A549 (cell line): ENCODE data around the gene RPS21. TPM values are rescaled to one million over a fixed set of nuclear protein-coding genes. Genes with fewer than 3 reads are reported as not detected.
A peak's percentile ranks its signal among the peaks of the same experiment; 100 is the strongest.

Source experiments
- ATAC-seq, 2 experiments: fragments of 200-7000 bp in 1 of 2; fragments of >200 bp in 1 of 2; cut with Nextera tagmentation in 1 of 2; cut with Tn5 transposase in 1 of 2; 3 replicates each; pipeline versions ENCODE4 v1.8.0 to v1.9.1; 2018 to 2020; ENCODE audit warnings: mild to moderate bottlenecking in 1 of 2, moderate library complexity in 1 of 2
- CTCF ChIA-PET: fragments of 300-600 bp; sonication (Branson Sonifier 250); formaldehyde crosslinking; extraction: SDS; loops from one replicate; lab custom pipeline; 2021; ENCODE audit warnings: antibody characterized with exemption, inconsistent platforms; lab: Yijun Ruan, JAX
- POLR2A ChIA-PET: fragments of 350-600 bp; formaldehyde crosslinking; extraction: SDS; loops from one replicate; lab custom pipeline; 2021; ENCODE audit warnings: antibody characterized with exemption, inconsistent platforms; lab: Yijun Ruan, JAX
- DNase-seq, 2 experiments: peaks; one replicate each; pipeline versions ENCODE4 v3.0.0 to v3.0.0-alpha.2; 2011 to 2016; ENCODE audit warnings: low read depth in 1 of 2, low spot score in 1 of 2
- FAIRE-seq: peaks from 2 replicates; lab custom pipeline; 2011; peaks lifted over from hg19 to GRCh38; lab: Jason Lieb, UNC
- H3K27ac ChIP-seq, 2 experiments: fragments of >200 bp; sonication (Bioruptor Twin); formaldehyde crosslinking; 3 replicates each; pipeline ENCODE4 v1.5.1; 2016 to 2017
- H3K4me1 ChIP-seq: fragments of >200 bp; sonication (Bioruptor Twin); formaldehyde crosslinking; 3 replicates; pipeline ENCODE4 v1.6.1; 2016
- H3K4me2 ChIP-seq: fragments of >200 bp; sonication (Bioruptor Twin); formaldehyde crosslinking; 3 replicates; pipeline ENCODE4 v1.6.1; 2016
- H3K4me3 ChIP-seq: fragments of >200 bp; sonication (Bioruptor Twin); formaldehyde crosslinking; 3 replicates; pipeline ENCODE4 v1.5.1; 2016
- H3K9me3 ChIP-seq: fragments of >200 bp; sonication (Bioruptor Twin); formaldehyde crosslinking; 3 replicates; pipeline ENCODE4 v1.6.1; 2016
- BHLHE40 ChIP-seq: IDR thresholded peaks from 2 replicates; pipeline ENCODE4 v1.6.1; 2012; ENCODE audit warnings: low read depth, low read length, inconsistent platforms
- CBX2 ChIP-seq: fragments of 200-600 bp; sonication (generic); IDR thresholded peaks from 2 replicates; pipeline ENCODE4 v1.6.1; 2016; ENCODE audit warnings: low read depth, mild to moderate bottlenecking, borderline replicate concordance
- CBX8 ChIP-seq: fragments of 200-600 bp; sonication (generic); IDR thresholded peaks from 2 replicates; pipeline ENCODE4 v1.6.1; 2016
- CHD2 ChIP-seq: fragments of 150-350 bp; IDR thresholded peaks from 2 replicates; pipeline ENCODE4 v1.6.1; 2014; ENCODE audit warnings: low read length; ENCODE audit not compliant: partially characterized antibody
- E2F6 ChIP-seq: IDR thresholded peaks from 2 replicates; pipeline ENCODE4 v1.6.1; 2012; ENCODE audit warnings: low read depth, borderline replicate concordance
- EHF ChIP-seq: fragments of 250-450 bp; sonication (Bioruptor Pico); IDR thresholded peaks from 2 replicates; pipeline ENCODE4 v1.5.0; 2020; ENCODE audit warnings: mild to moderate bottlenecking
- FOSB ChIP-seq: fragments of 250-450 bp; sonication (Bioruptor Pico); IDR thresholded peaks from 2 replicates; pipeline ENCODE4 v1.5.0; 2020; ENCODE audit warnings: mild to moderate bottlenecking, moderate library complexity
- FOSL2 ChIP-seq, 2 experiments: fragments of 450-650 bp in 1 of 2; fragments of >200 bp in 1 of 2; sonication (Bioruptor Twin) in 1 of 2; formaldehyde crosslinking; IDR thresholded peaks; 2 replicates each; pipeline versions ENCODE4 v1.5.0 to v1.6.1; 2016 to 2020; ENCODE audit warnings: mild to moderate bottlenecking in 1 of 2, moderate library complexity in 1 of 2
- HDAC2 ChIP-seq: fragments of 200-600 bp; sonication (generic); IDR thresholded peaks from 2 replicates; pipeline ENCODE4 v1.6.1; 2016
- HES2 ChIP-seq: fragments of >200 bp; sonication (Bioruptor Twin); formaldehyde crosslinking; IDR thresholded peaks from 2 replicates; pipeline ENCODE4 v1.6.1; 2016
- HEYL ChIP-seq: fragments of 250-450 bp; sonication (Bioruptor Pico); IDR thresholded peaks from 2 replicates; pipeline ENCODE4 v1.8.0; 2021; ENCODE audit warnings: mild to moderate bottlenecking, moderate library complexity
- KDM1A ChIP-seq: fragments of 200-600 bp; sonication (generic); IDR thresholded peaks from 2 replicates; pipeline ENCODE4 v1.6.1; 2016; ENCODE audit warnings: low read depth, mild to moderate bottlenecking
- KDM5A ChIP-seq: fragments of 200-600 bp; sonication (generic); IDR thresholded peaks from 2 replicates; pipeline ENCODE4 v1.6.1; 2016; ENCODE audit warnings: antibody characterized with exemption, mild to moderate bottlenecking
- MAZ ChIP-seq: fragments of 150-350 bp; IDR thresholded peaks from 2 replicates; pipeline ENCODE4 v1.6.1; 2014; ENCODE audit warnings: antibody characterized with exemption, low read depth, low read length, borderline replicate concordance
- NFE2L2 ChIP-seq: fragments of 150-350 bp; conservative IDR thresholded peaks from 2 replicates; pipeline ENCODE4 v1.6.1; 2014; ENCODE audit warnings: low read length
- PHF8 ChIP-seq: fragments of 200-600 bp; sonication (generic); IDR thresholded peaks from 2 replicates; pipeline ENCODE4 v1.6.1; 2016; ENCODE audit warnings: low read depth, mild to moderate bottlenecking, antibody characterized with exemption, moderate library complexity, borderline replicate concordance
- POLR2A ChIP-seq: IDR thresholded peaks from 2 replicates; pipeline ENCODE4 v1.6.1; 2012; ENCODE audit warnings: mild to moderate bottlenecking, low read length
- POLR2AphosphoS2 ChIP-seq: conservative IDR thresholded peaks from 2 replicates; pipeline ENCODE4 v1.6.1; 2012; ENCODE audit warnings: low read length, improper control_type of control experiment, inconsistent platforms
- RFX5 ChIP-seq: fragments of 450-650 bp; IDR thresholded peaks from 2 replicates; pipeline ENCODE4 v1.7.1; 2014; ENCODE audit warnings: antibody characterized with exemption, mild to moderate bottlenecking, moderate library complexity
- SREBF2 ChIP-seq: fragments of 450-650 bp; IDR thresholded peaks from 2 replicates; pipeline ENCODE4 v1.6.1; 2014; ENCODE audit warnings: mild to moderate bottlenecking, moderate library complexity
- ZFP36 ChIP-seq: fragments of 450-650 bp; IDR thresholded peaks from 2 replicates; pipeline ENCODE4 v1.6.1; 2014; ENCODE audit warnings: borderline replicate concordance; ENCODE audit not compliant: partially characterized antibody
- WGBS: methylation state at CpG from one replicate; pipeline ENCODE4 v1.1.6; 2017; ENCODE audit errors: missing lambda C conversion rate; 5-methylcytosine and 5-hydroxymethylcytosine counted together
- polyA plus RNA-seq, 4 experiments: library from polyadenylated mRNA; depleted of rRNA in 3 of 4; stranded (reverse); fragments of >200 nt; fragmentation: RNase III in 1 of 4; extraction: RNeasy Plus Mini Kit Qiagen cat#74134 plus additional on column Dnase treatment in 1 of 4; gene quantifications; 2 replicates in 3 of 4; 3 replicates in 1 of 4; pipeline ENCODE4 v1.2.3, GENCODE V29; 2011 to 2017
- TF ChIP-seq, protein P1 (sequence below): fragments of >200 bp; sonication (Bioruptor Twin); formaldehyde crosslinking; IDR thresholded peaks from 3 replicates; pipeline ENCODE4 v1.6.1; 2016
- TF ChIP-seq, protein P2 (sequence below): IDR thresholded peaks from 2 replicates; pipeline ENCODE4 v1.6.1; 2012
- TF ChIP-seq, protein P3 (sequence below): fragments of 250-450 bp; sonication (Bioruptor Pico); IDR thresholded peaks from 2 replicates; pipeline ENCODE4 v1.5.0; 2021; ENCODE audit warnings: mild to moderate bottlenecking, moderate library complexity, borderline replicate concordance

Gene RPS21
- polyA plus RNA-seq, 2 of the 4 experiments (the other 2 are of a cell fraction): 2,862 to 4,026 TPM

DNA sequence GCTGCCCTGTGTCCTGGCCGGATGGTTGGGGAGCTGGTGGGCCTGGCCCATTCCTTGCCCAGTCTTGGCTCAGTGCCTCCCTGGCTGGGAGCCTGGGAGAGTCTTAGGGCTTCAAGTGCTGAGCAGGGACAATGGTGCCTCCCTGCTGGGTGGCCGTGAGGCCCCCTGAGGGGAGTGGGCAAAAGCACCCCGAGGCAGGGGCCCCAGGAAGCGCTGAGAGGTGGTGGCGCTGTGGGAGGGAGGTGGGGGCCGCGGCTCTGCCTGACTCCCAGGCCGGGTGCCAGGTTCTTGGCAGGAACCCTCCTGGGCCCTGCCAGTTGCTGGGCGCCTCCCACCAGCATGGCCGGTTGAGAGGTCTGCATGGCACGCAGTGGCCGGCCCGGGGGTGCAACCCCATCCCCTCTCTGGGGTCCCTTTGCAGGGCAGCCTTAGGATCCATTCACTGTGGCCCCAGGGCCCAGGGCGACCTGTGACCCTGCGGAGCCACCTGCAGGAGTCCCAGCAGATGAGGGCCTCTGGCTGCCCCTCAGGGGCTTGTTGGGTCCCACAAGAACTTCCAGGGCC lies 9.2 kb upstream of the RPS21 start:
- no peak overlapping the region for H3K4me3 ChIP-seq
- 85% methylated on average over 8 of the region's 15 CpGs for whole genome bisulfite sequencing
- CTCF ChIA-PET: interaction anchor here (0.8 to 11.0 kb wide), 12 partner anchors 11 to 82 kb away, joined by 3 to 290 read pairs (median 8); partner anchors contain the start of genes ADRM1 and LAMA5
- ATAC-seq: no peak
- no peak for FAIRE-seq
- H3K4me1 ChIP-seq: peaks cover 72% of the 10 kb centered on the region
- TF ChIP-seq HDAC2 (no peak), RFX5 (no peak)
- H3K4me2 ChIP-seq: no peak overlapping the region
- POLR2A ChIA-PET: interaction anchor here (0.7 to 1.3 kb wide), 3 partner anchors 9 to 10 kb away, joined by 3 to 4 read pairs (median 3); partner anchors contain the start of genes LAMA5 and RPS21
- DNase-seq: no peak
- H3K9me3 ChIP-seq: no peaks in the 10 kb centered on the region
- H3K27ac ChIP-seq: peak overlapping the region; percentile 52 to 94

DNA sequence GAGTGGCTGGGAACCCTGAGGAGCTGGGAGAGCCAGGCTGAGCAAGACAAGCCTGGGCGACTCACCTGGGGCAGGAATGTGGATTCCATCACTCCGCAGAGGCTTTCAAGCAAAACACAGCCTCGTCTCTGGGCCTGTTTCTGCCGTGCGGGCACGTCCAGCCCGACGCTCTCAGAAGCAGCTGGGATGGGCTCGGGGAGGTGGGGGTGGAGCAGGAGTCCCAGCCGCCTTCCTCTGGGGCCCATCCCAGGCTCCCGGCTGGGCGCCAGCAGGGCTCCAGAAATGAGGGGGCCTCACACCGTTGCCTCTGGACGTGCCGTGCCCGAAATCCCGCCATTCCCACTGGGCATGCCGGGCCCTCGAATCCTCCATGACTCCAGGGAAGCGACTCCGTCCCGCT lies 8.7 kb upstream of the RPS21 start:
- 0 out of 3 replicates have a peak overlapping the region, but pooled peaks have one; percentile 2 for H3K4me2 ChIP-seq
- TF ChIP-seq POLR2AphosphoS2 (no peak), PHF8 (no peak), FOSL2 (IDR thresholded peaks at IDR 0.05) (no peak), FOSL2 (CRISPR knock-in tag; IDR thresholded peaks at IDR 0.05) (no peak), HES2 (no peak), KDM5A (no peak)
- TF ChIP-seq, protein P1, sequence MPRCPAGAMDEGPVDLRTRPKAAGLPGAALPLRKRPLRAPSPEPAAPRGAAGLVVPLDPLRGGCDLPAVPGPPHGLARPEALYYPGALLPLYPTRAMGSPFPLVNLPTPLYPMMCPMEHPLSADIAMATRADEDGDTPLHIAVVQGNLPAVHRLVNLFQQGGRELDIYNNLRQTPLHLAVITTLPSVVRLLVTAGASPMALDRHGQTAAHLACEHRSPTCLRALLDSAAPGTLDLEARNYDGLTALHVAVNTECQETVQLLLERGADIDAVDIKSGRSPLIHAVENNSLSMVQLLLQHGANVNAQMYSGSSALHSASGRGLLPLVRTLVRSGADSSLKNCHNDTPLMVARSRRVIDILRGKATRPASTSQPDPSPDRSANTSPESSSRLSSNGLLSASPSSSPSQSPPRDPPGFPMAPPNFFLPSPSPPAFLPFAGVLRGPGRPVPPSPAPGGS: no peak
- TF ChIP-seq, protein P2, sequence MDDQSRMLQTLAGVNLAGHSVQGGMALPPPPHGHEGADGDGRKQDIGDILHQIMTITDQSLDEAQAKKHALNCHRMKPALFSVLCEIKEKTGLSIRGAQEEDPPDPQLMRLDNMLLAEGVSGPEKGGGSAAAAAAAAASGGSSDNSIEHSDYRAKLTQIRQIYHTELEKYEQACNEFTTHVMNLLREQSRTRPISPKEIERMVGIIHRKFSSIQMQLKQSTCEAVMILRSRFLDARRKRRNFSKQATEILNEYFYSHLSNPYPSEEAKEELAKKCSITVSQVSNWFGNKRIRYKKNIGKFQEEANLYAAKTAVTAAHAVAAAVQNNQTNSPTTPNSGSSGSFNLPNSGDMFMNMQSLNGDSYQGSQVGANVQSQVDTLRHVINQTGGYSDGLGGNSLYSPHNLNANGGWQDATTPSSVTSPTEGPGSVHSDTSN: no peak
- TF ChIP-seq, all 56 proteins: peak for 0
- Histone ChIP-seq H3K27ac (peak overlapping the region; percentile 52 to 94; a peak in 5 of 6 replicates), H3K4me1 (peaks cover 74% of the 10 kb centered on the region), H3K9me3 (no peaks in the 10 kb centered on the region), H3K4me3 (no peak overlapping the region)
- ChIA-PET CTCF (interaction anchor here (0.8 to 11.0 kb wide), 8 partner anchors 11 to 77 kb away, joined by 3 to 290 read pairs (median 14); partner anchors contain the start of genes ADRM1 and LAMA5), POLR2A (interaction anchor here (1.2 kb wide), 1 partner anchor 9 kb away, joined by 4 read pairs; no protein-coding TSS in a partner anchor)
- ATAC-seq (no peak), DNase-seq (no peak), FAIRE-seq (no peak)
- WGBS: 91% methylated on average over 22 of the region's 22 CpGs

DNA sequence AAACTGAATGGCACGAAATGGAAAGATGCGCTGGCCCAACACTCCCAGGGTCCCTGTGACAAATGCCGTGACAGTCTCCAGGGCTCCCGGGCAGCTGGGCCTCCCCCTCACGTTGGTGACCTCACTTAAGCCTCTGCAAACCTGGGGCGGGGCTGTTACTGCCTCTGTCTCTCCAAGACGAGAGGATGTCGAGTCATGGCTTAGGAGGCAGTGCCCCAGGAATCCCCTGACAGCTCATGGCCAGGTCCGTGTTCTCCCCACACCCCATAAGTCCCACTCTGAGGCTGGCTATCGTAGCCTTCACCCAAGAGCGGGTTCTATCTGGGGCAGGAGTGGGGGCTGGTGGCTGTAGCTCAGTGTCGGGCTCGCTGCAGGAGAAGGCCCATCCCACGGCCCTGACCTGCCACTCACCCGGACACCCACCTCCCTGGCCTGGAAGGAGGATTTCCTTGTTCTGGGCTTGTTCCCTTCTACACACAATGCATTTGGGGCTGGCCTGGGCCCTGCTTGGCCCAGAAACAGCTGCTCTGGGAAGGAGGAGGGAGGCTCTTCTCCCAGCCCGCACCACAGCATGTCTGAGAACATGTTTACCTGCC lies 5.6 kb upstream of the RPS21 start:
- Histone ChIP-seq H3K9me3 (no peaks in the 10 kb centered on the region), H3K4me2 (peak overlapping the region; percentile 62), H3K27ac (peak overlapping the region; percentile 78 to 91), H3K4me1 (peaks cover 56% of the 10 kb centered on the region), H3K4me3 (no peak overlapping the region)
- ChIA-PET CTCF (interaction anchor here (1.1 to 11.0 kb wide), 9 partner anchors 9 to 83 kb away, joined by 4 to 290 read pairs (median 29); partner anchors contain the start of genes ADRM1 and LAMA5), POLR2A (no interaction called here)
- WGBS: 32% methylated on average over 16 of the region's 16 CpGs
- peak; percentile 31 to 35; a peak in 5 of 6 replicates for ATAC-seq
- DNase-seq: peak in 1 of 2 experiments; percentile 83
- no peak for FAIRE-seq
- TF ChIP-seq SREBF2 (no peak), FOSB (CRISPR knock-in tag) (no peak), CBX2 (no peak), FOSL2 (IDR thresholded peaks at IDR 0.05) (no peak), FOSL2 (CRISPR knock-in tag; IDR thresholded peaks at IDR 0.05) (peak; percentile 27; the same call in 1 of the 2 replicates), BHLHE40 (no peak), E2F6 (no peak), EHF (CRISPR knock-in tag) (no peak), NFE2L2 (0 out of 2 replicates have a peak, but pooled peaks have one; percentile 24), ZFP36 (no peak), POLR2A (no peak), MAZ (no peak), KDM1A (no peak), CBX8 (no peak), HEYL (no peak), CHD2 (no peak)
- TF ChIP-seq, protein P3, sequence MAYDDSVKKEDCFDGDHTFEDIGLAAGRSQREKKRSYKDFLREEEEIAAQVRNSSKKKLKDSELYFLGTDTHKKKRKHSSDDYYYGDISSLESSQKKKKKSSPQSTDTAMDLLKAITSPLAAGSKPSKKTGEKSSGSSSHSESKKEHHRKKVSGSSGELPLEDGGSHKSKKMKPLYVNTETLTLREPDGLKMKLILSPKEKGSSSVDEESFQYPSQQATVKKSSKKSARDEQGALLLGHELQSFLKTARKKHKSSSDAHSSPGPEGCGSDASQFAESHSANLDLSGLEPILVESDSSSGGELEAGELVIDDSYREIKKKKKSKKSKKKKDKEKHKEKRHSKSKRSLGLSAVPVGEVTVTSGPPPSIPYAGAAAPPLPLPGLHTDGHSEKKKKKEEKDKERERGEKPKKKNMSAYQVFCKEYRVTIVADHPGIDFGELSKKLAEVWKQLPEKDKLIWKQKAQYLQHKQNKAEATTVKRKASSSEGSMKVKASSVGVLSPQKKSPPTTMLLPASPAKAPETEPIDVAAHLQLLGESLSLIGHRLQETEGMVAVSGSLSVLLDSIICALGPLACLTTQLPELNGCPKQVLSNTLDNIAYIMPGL (CRISPR knock-in tag): no peak
- TF ChIP-seq, protein P1: no peak
